ENCODE results near the gene CNTN2. TPM values are rescaled to one million over a fixed set of nuclear protein-coding genes. Genes with fewer than 3 reads are reported as not detected.

Gene CNTN2
- total RNA-seq, 1 experiment from 2014 or later = not detected

- intact Hi-C loops (cut with micrococcal nuclease; ENCODE audit: unreplicated experiment) = no loop called here
- ChIA-PET POLR2A (ENCODE audit: unreplicated experiment) (no interaction called here), CTCF (no interaction called here)
- Histone ChIP-seq H3K27ac (no peak overlapping the region), H3K36me3 (ENCODE audit: low read depth) (no peaks in the 10 kb centered on the region), H3K27me3 (ENCODE audit: insufficient read depth, low read depth) (peaks cover 97% of the 10 kb centered on the region), H3K9me2 (ENCODE audit: insufficient read depth) (no peaks in the 10 kb centered on the region; the same call in 1 of the 2 replicates), H3F3A (ENCODE audit: insufficient read depth, low read depth) (no peaks in the 10 kb centered on the region), H2AFZ (no peak overlapping the region), H3K4me3 (no peak overlapping the region), H3K4me2 (no peak overlapping the region), H3K4me1 (replicated peaks; ENCODE audit: insufficient read depth) (no peaks in the 10 kb centered on the region), H3K9me3 (ENCODE audit: insufficient read depth, low read depth) (no peaks in the 10 kb centered on the region), H4K20me1 (ENCODE audit: insufficient read depth) (no peaks in the 10 kb centered on the region), H3K79me2 (ENCODE audit: low read depth) (no peaks in the 10 kb centered on the region)
- no TSS peak for BruUV-seq (replicated peaks)
- TF ChIP-seq EZH2 (IDR thresholded peaks at IDR 0.05; ENCODE audit: low read depth) = no peak
- TF ChIP-seq CTCF (conservative IDR thresholded peaks at IDR 0.05) = no peak
- no peak for DNase-seq
These were observed 24.6 kb upstream of the CNTN2 start for GRCh38 chr1:205018381-205018780.

DNA sequence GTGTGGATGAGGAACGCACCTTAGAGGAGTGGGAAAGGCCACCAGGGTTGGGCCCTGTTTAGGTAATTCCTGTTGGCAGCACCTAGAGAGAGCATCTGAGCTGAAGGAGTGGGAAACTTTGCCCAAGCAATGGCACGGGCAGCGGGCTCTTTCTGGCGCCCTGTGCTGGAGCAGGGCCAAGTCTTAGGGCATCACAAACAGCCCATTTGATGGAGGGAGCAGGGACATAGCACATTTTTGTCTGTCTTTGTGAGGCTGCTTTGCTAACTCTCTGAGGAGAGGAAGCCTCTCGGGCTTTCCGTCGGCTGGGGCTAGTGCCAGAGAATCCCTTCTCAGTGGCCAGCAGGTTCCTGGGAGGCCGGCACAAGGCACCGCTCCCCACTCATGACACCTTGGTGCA, 22.5 kb upstream of the CNTN2 start:
- H2AFZ ChIP-seq = no peak overlapping the region
- H3K4me1 ChIP-seq (replicated peaks; ENCODE audit: insufficient read depth) = no peaks in the 10 kb centered on the region
- intact Hi-C loops (cut with micrococcal nuclease; ENCODE audit: unreplicated experiment) = no loop called here
- ChIA-PET CTCF (no interaction called here), POLR2A (ENCODE audit: unreplicated experiment) (no interaction called here)
- H3F3A ChIP-seq (ENCODE audit: insufficient read depth, low read depth) = no peaks in the 10 kb centered on the region
- H3K4me3 ChIP-seq = no peak overlapping the region
- H3K79me2 ChIP-seq (ENCODE audit: low read depth) = no peaks in the 10 kb centered on the region
- H3K9me2 ChIP-seq (ENCODE audit: insufficient read depth) = no peaks in the 10 kb centered on the region; the same call in 1 of the 2 replicates
- no TSS peak for BruUV-seq (replicated peaks)
- no peaks in the 10 kb centered on the region for H3K36me3 ChIP-seq (ENCODE audit: low read depth)
- H3K9me3 ChIP-seq (ENCODE audit: insufficient read depth, low read depth) = no peaks in the 10 kb centered on the region
- H4K20me1 ChIP-seq (ENCODE audit: insufficient read depth) = no peaks in the 10 kb centered on the region
- H3K4me2 ChIP-seq = no peak overlapping the region
- H3K27ac ChIP-seq = no peak overlapping the region
- peaks cover 96% of the 10 kb centered on the region for H3K27me3 ChIP-seq (ENCODE audit: insufficient read depth, low read depth)
- TF ChIP-seq EZH2 (IDR thresholded peaks at IDR 0.05; ENCODE audit: low read depth) (no peak), CTCF (conservative IDR thresholded peaks at IDR 0.05) (no peak)
- no peak for DNase-seq

DNA sequence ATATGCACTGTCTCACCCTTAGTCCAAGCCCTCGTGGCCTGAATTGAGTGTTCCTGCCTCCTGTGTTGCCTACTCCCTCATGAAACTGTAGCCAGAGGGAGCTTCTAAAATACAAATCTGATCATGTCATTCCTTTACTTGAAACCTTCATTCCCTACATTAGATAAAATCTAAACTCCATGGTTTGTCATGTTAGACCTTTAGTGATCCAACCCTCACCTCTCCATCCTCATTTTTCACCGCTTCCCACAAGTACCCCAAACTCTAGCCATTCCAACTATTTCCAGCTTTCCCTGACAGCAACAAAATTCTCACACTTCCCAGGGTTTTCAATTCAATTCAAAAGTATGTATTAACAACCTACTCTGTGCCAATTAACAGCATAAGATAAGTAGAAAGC, 18.3 kb upstream of the CNTN2 start:
- no peaks in the 10 kb centered on the region for H3F3A ChIP-seq (ENCODE audit: insufficient read depth, low read depth)
- no peak overlapping the region for H3K4me2 ChIP-seq
- no peak overlapping the region for H3K27ac ChIP-seq
- peaks cover 94% of the 10 kb centered on the region for H3K27me3 ChIP-seq (ENCODE audit: insufficient read depth, low read depth)
- H2AFZ ChIP-seq = no peak overlapping the region
- CTCF ChIA-PET = no interaction called here
- BruUV-seq (replicated peaks) = no TSS peak
- no peaks in the 10 kb centered on the region for H3K4me1 ChIP-seq (replicated peaks; ENCODE audit: insufficient read depth)
- POLR2A ChIA-PET (ENCODE audit: unreplicated experiment) = interaction anchor here (0.7 kb wide), 1 partner anchor 57 kb away, joined by 5 read pairs; no protein-coding TSS in a partner anchor
- intact Hi-C loops (cut with micrococcal nuclease; ENCODE audit: unreplicated experiment) = no loop called here
- no peak overlapping the region for H3K4me3 ChIP-seq
- no peaks in the 10 kb centered on the region for H3K36me3 ChIP-seq (ENCODE audit: low read depth)
- no peaks in the 10 kb centered on the region; the same call in 1 of the 2 replicates for H4K20me1 ChIP-seq (ENCODE audit: insufficient read depth)
- H3K9me2 ChIP-seq (ENCODE audit: insufficient read depth) = no peaks in the 10 kb centered on the region
- TF ChIP-seq EZH2 (IDR thresholded peaks at IDR 0.05; ENCODE audit: low read depth) (no peak), CTCF (conservative IDR thresholded peaks at IDR 0.05) (no peak)
- no peaks in the 10 kb centered on the region for H3K79me2 ChIP-seq (ENCODE audit: low read depth)
- H3K9me3 ChIP-seq (ENCODE audit: insufficient read depth, low read depth) = no peaks in the 10 kb centered on the region
- DNase-seq = no peak

Data from PC-9 (cell line).